T47D (cell line): ENCODE data around the gene ANKRD24.
A peak's percentile ranks its signal among the peaks of the same experiment; 100 is the strongest.
"Not testable (repeated sequence)": the region's sequence is repeated elsewhere in the genome, so short reads cannot be mapped to it uniquely, and the experiment has no call there.

Source experiments
- DNase-seq, 2 experiments: peaks; one replicate each; pipeline versions ENCODE4 v3.0.0 to v3.0.0-alpha.2; 2011 to 2012; ENCODE audit warnings: low read depth in 1 of 2, low spot score in 1 of 2
- JUND ChIP-seq: IDR thresholded peaks from 2 replicates; pipeline ENCODE4 v1.6.1; 2012; ENCODE audit warnings: low read depth
- in situ Hi-C: cut with HindIII; loops from 2 replicates; pipeline ENCODE4 v1.10.0; 2016; ENCODE audit warnings: low sequenced_read_pairs, low pct_unique_long_range_greater_than_20kb

Gene ANKRD24

DNA sequence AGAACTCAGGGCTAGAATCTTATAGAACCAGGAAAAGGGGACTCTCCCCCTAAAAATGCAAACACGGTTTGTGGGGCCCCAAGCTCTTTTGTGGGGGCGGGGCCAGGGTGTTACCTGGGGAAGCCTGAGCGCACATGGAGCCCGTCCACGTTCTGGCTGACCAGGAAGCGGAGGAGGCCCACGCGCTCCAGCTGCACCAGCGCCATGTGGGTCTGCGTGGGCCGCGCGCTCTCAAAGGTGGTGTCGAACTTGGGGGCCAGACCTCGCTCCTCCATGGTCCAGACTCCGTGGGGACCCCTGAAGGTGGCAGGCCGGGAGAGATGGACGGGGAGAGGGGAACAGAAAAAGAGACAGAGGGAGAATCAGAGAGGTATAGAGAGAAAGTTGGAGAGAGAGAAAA is 3.5 kb upstream of the ANKRD24 start:
- in situ Hi-C loops, result no loop called here
- DNase-seq, result no peak
- TF ChIP-seq JUND, result no peak

DNA sequence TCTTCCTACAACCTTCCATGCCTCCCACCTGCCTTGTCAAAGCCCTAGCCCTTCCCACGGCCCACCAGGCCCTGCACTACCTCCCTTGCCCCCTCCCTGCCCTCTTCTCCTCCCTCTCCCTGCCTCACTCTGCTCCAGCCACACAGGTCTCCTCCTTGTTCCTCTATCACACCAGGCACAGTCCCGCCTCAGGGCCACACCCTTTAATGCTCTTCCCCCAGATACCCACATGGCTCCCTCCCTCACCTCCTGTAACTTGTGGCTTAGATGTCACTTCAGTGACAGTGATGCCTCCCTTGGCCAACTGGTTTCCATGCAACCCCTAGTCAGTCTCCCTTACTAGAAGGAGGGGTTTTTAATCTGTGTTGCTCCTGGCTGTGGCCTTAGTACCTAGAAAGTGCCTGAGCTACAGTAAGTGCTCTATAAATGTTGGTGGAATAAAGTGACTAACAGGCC is 1.4 kb upstream of the ANKRD24 start:
- TF ChIP-seq JUND, result no peak
- in situ Hi-C loops, result no loop called here
- DNase-seq, result no peak

DNA sequence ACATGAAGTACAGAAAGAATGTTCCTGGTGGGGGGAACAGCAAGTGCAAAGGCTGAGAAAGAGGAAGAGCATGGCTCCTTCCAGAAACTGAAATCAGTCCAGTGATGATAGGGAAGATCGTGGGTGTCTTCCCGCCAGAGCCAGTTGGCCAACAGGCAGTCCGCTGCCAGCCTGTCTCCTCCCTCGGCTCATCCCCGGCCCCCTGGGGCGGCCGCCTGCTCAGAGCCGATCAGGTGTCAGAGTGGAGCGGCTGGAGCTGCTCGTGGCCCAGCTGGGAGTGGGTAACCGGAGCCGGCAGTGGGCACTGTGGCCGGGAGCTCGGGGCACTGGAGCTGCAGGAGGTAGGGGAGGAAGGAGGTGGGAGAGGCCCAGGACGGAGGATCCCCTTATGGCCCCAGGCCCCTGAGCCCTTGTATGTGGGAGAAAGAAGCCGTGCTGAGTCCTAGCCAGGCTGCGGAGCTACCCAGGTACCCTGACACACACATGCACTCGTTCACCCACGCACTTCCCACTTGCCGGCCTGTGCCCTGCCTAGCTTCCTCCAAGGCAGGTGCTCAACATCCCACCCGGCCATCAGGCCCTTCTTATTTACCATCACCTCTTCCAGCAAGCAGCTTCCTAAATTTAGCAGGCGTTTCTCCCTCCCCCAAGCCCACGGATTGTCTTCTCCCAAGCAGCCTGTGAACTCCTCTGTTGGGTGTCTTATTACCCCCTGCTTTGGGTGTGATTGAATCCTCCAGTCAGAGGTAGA is 1.7 kb downstream of the ANKRD24 start:
- TF ChIP-seq JUND, result no peak
- DNase-seq, result no peak
- in situ Hi-C loops, result no loop called here

DNA sequence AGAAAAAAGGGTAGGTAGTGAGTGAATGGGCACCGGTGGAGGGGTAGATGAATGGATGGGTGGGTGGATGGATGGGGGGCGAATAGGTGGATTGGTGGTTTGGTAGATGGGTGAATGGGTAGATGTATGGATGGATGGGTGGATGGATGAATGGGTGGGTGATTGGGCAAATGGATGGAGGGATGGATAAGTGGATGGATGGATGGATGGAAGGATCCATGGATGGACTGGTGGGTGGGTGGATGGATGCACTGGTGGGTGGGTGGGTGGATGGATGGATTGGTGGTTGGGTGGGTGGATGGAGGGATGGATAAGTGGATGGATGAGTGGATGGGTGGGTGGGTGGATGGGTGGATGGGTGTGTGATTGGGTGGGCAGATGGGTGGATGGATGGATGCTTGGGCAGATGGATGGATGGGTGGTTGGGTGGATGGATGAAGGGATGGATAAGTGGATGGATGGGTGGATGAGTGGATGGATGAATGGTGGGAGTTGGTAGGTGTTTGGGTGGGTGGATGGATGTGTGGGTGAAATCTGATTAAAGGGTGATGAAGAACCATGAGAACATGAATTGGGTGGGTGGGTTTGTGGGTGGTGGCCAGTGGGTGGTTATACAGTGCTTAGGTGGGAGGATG is 2.3 kb downstream of the ANKRD24 start:
- in situ Hi-C loops, result no loop called here
- no peak for DNase-seq
- TF ChIP-seq JUND, result no peak

DNA sequence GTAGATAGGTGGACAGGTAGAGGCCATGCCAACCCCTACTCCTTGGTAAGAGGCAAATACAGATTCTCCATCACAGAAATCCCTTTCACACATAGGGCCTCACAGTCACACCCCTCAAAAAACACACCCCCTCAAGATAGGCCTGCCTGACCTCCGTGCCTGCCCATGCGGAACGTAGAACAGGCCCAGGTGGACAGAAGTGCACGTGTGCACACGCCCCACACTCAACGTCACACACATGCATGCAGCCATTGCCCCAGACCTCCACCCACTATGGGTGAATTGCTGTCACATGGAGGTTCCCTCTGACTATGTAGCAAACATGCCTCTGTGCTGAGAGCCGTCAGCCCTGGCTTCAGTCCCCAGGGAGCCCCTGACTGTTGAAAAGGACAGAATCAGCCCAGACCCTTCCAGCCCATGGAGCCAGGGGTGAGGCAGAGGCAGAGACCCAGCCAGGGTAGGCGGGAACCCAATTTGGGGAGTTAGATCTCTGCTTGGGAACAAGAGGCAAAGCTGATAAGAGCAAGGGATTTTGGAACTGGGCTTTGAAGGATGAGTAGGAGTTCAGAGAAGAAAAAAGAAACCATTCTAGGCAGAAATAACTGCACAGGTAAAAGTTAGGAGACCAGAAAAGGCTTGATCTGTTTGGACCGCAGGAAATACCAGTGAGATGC is 3.1 kb downstream of the ANKRD24 start:
- no peak for DNase-seq

DNA sequence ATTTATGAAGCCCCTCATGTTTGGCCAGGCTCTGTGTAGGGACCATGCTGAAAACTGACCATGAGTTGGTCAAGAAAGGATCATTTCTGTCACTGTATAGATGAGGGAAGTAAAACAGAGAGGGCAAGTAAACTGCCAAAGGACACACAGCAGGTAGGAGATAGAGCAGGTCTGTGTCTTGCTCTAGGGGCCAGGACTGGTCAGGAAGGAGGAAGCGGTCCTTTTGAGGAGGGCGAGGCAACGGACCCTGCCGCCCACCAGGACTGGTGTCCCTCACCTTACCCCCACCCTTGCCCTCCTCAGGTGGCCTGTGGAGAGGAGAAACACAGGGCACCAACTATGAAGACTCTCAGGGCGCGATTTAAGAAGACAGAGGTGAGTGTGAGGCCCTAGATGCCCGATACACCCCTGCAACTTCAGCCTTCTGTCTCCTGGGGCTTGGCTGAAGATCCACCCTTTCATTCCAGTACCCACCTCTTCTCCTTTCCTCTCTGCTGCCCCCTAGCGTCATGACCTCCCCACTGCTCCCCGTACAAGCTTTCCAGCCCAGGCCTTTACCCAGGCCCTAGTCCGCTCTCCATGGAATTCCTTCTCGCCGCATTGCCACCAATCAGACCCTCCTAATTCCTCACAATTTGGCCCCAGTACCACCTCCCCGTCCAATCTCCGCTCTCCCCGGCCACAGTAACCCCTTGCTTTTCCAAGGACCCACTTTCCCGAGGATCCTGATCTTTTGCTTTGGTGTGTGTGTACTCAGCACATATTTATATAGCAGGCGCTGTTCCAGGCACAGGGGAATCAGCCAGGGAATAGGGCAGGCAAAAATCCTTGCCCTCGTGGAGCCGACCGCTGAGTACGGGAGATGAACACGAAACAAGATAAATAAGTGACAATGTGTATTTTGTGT is 3.9 kb downstream of the ANKRD24 start:
- peak; percentile 63 to 81 for DNase-seq
- in situ Hi-C loops, result no loop called here
- TF ChIP-seq JUND, result no peak

More for the DNA sequence above, 3.1 kb downstream of the ANKRD24 start:
- no peak for TF ChIP-seq JUND
- in situ Hi-C loops, result no loop called here

DNA sequence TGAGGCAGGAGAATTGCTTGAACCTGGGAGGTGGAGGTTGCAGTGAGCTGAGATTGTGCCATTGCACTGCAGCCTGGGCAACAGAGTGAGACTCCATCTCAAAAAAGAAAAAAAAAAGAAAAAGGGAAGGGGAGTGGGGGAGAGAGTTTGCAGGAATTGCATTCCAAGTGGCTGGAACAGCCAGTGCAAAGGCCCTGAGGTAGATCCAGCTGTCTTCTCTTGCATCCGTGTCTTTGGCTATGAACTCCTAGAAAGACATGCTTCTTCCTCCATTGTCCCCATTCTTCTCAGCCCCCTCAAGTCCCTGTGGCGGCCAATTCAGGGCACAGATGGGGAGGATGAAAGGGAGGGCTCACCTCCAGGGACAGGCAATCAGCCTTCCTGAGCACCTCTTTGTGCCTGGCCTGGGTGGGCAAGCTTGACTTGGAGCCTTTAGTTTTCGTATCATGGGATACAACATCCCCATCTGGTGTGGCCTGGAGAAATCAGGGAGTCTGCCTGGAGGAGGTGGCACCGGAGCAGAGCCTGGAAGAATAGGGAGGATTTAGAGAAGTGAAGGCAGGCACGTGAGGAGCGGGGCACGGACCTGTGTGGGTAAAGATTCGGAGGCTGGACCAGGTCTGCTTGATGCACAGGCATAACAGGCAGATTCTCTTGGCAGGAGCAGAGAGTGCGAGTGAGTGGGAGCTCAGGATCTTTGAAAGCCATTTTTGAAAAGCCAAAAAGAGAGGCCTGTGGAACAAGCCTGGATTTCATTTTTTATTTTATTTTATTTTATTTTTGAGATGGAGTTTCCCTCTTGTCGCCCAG is 5.0 kb downstream of the ANKRD24 start:
- in situ Hi-C loops, result no loop called here
- DNase-seq, result no peak
- TF ChIP-seq JUND, result no peak

DNA sequence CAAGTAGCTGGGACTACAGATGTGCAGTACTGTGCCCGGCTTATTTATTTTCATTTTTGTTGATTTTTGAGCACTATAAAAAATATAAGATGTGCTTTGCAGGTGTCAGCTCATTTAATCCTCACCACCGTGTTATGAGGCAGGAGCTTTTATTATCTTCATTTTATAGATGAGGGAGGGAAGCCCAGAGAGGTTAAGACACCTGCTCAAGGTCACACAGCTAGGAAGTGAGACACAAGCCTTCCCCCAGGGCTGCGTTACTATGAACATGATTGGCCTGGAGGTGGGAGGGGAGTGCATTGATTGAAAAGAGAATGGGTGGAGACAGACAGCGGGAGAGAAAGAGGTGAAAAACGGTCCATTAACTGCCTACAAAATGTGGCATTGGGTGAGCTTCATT is 7.2 kb downstream of the ANKRD24 start:
- no peak for TF ChIP-seq JUND
- no peak for DNase-seq
- in situ Hi-C loops, result no loop called here

DNA sequence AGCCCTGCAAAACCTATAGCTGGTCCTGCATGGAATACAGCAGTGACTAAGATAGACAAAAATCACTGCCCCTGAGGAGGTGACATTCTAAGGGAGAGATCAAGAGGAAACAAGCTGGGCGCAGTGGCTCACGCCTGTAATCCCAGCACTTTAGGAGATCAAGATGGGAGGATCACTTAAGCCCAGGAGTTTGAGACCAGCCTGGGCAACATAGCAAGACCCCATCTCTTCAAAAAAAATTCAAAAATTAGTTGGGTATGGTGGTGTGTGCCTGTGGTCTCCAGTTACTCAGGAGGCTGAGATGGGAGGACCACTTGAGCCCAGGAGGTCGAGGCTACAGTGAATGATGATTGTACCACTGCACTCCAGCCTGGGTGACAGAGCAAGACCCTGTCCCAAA is 10.0 kb downstream of the ANKRD24 start:
- DNase-seq, in situ Hi-C loops: not testable (repeated sequence)

DNA sequence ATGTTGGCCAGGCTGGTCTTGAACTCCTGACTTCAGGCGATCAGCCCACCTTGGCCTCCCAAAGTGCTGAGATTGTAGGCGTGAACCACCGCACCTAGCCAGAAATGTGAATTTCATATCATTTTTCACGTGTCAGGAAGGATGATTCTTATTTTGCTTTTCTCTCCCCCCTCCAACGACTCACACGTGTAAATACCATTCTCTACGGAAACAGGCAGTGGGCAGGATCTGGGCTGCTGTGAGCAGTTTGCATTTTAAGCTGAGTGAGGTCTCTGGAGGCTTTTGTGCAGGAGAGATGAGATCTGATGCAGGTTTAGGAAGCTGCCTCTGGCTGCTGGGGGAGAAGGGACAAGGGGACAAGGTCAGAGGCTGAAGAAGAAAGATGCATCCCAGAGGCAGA is 11.9 kb downstream of the ANKRD24 start:
- in situ Hi-C loops, result no loop called here
- TF ChIP-seq JUND, result no peak
- DNase-seq, result no peak

DNA sequence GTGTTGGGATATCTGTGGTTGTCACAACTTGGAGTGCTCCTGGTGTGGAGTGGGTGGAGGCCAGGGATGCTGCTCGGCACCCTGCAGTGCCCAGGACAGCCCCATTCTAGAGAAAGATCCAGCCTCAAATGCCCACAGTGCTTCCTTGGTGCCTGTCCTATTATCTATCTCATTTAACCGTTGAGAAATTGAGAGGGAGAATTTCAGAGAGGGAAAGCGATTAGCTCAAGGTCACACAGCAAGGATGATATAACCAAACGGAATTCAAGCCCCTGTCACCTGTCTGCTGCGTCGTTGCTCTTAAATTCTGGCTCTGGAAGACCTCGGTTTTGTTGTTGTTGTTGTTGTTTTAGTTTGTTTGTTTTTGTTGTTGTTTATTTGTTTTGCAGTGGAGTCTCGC is 13.5 kb downstream of the ANKRD24 start:
- no peak for DNase-seq
- in situ Hi-C loops, result no loop called here
- TF ChIP-seq JUND, result no peak

DNA sequence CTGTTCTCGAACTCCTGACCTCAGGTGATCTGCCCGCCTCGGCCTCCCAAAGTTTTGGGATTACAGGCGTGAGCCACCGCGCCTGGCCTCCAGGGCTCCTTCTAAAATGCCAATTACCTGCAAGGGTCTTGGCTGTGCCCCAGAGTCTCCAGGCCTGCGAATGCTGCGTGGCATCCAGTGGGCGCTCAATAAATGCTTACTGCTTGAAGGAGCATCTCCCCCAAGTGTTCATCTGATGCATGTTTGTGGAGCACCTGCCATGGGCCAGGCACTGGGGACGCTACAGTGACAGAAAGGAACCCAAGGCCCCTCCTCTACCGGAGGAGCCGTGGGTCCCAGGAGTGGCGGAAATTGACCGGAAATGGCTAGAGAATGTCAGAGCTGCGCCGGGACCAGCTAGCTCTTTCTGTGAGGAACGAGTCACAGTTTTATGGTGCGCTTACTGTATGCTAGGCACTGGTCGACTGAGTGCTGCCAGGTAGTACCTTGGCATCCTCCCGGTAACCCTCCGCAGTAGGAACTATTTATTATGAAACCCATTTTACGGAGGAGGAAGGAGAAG is 14.2 kb downstream of the ANKRD24 start:
- no peak for DNase-seq
- in situ Hi-C loops, result no loop called here
- TF ChIP-seq JUND, result no peak
